Endothelial cell (in vitro differentiated cells): ENCODE measurements around the gene CALHM1. TPM values are rescaled to one million over a fixed set of nuclear protein-coding genes. Genes with fewer than 3 reads are reported as not detected.
A peak's percentile ranks its signal among the peaks of the same experiment; 100 is the strongest.

Source experiments
- DNase-seq: peaks from one replicate; pipeline ENCODE4 v3.0.0; 2021; ENCODE audit warnings: low spot score
- H3K27ac Mint-ChIP-seq: one replicate; pipeline ENCODE4 v1.8.0; 2021; ENCODE audit warnings: mixed read lengths, inconsistent platforms; ENCODE audit not compliant: unreplicated experiment
- H3K27me3 Mint-ChIP-seq: one replicate; pipeline ENCODE4 v1.8.0; 2021; ENCODE audit warnings: mild to moderate bottlenecking, moderate library complexity, mixed read lengths, inconsistent platforms; ENCODE audit not compliant: unreplicated experiment
- H3K36me3 Mint-ChIP-seq: one replicate; pipeline ENCODE4 v1.8.0; 2021; ENCODE audit warnings: mild to moderate bottlenecking, low read depth, mixed read lengths, inconsistent platforms; ENCODE audit not compliant: unreplicated experiment
- H3K4me1 Mint-ChIP-seq: one replicate; pipeline ENCODE4 v1.8.0; 2021; ENCODE audit warnings: mild to moderate bottlenecking, mixed read lengths, inconsistent platforms; ENCODE audit not compliant: unreplicated experiment
- H3K4me3 Mint-ChIP-seq: one replicate; pipeline ENCODE4 v1.8.0; 2021; ENCODE audit warnings: mild to moderate bottlenecking, mixed read lengths, inconsistent platforms; ENCODE audit not compliant: unreplicated experiment
- H3K9me3 Mint-ChIP-seq: one replicate; pipeline ENCODE4 v1.8.0; 2021; ENCODE audit warnings: mixed read lengths, inconsistent platforms; ENCODE audit not compliant: unreplicated experiment
- CTCF ChIP-seq: fragments of 200-600 bp; sonication (generic); IDR thresholded peaks from one replicate; pipeline ENCODE4 v1.5.0; 2021; ENCODE audit warnings: antibody characterized with exemption; ENCODE audit not compliant: unreplicated experiment
- total RNA-seq: library from RNA; stranded (reverse); fragmentation: NEBNext Ultra II Directional; extraction: Animal tissue kit (Norgen Biotek cat#: 25700); gene quantifications from one replicate; pipeline ENCODE4 v1.2.1, GENCODE V29; 2021; ENCODE audit not compliant: unreplicated experiment

CALHM1 gene
- total RNA-seq, 1 donor from 2014 or later = not detected

- Mint-ChIP-seq H3K4me1 (no peaks in the 10 kb centered on the region), H3K9me3 (no peaks in the 10 kb centered on the region), H3K4me3 (no peak overlapping the region), H3K36me3 (peaks cover 29% of the 10 kb centered on the region), H3K27ac (no peak overlapping the region), H3K27me3 (no peaks in the 10 kb centered on the region)
- DNase-seq = no peak
- TF ChIP-seq CTCF = no peak
Observed at GRCh38 chr10:103431902-103432301, 26.8 kb downstream of the CALHM1 start.

- no peaks in the 10 kb centered on the region for H3K9me3 Mint-ChIP-seq
- peaks cover 28% of the 10 kb centered on the region for H3K36me3 Mint-ChIP-seq
- DNase-seq = no peak
- H3K4me3 Mint-ChIP-seq = no peak overlapping the region
- no peak for TF ChIP-seq CTCF
- H3K27me3 Mint-ChIP-seq = peaks cover 2% of the 10 kb centered on the region
- no peaks in the 10 kb centered on the region for H3K4me1 Mint-ChIP-seq
- no peak overlapping the region for H3K27ac Mint-ChIP-seq
Observed at GRCh38 chr10:103429647-103430046, 29.1 kb downstream of the CALHM1 start.

- TF ChIP-seq CTCF = no peak
- Mint-ChIP-seq H3K9me3 (no peaks in the 10 kb centered on the region), H3K27me3 (peaks cover 2% of the 10 kb centered on the region), H3K36me3 (peaks cover 33% of the 10 kb centered on the region), H3K4me3 (no peak overlapping the region), H3K4me1 (no peaks in the 10 kb centered on the region), H3K27ac (no peak overlapping the region)
- no peak for DNase-seq
Observed at GRCh38 chr10:103428989-103429643, 29.6 kb downstream of the CALHM1 start.

GRCh38 chr10:103427866-103428265 is 30.8 kb downstream of the CALHM1 start:
- no peak overlapping the region for H3K4me3 Mint-ChIP-seq
- TF ChIP-seq CTCF = no peak

GRCh38 chr10:103423748-103424147 is 35.0 kb downstream of the CALHM1 start:
- peaks cover 44% of the 10 kb centered on the region for H3K36me3 Mint-ChIP-seq

More at GRCh38 chr10:103427866-103428265, 30.8 kb downstream of the CALHM1 start:
- no peak overlapping the region for H3K27ac Mint-ChIP-seq
- no peak for DNase-seq
- H3K9me3 Mint-ChIP-seq = no peaks in the 10 kb centered on the region
- peaks cover 39% of the 10 kb centered on the region for H3K36me3 Mint-ChIP-seq
- H3K4me1 Mint-ChIP-seq = no peaks in the 10 kb centered on the region
- H3K27me3 Mint-ChIP-seq = peaks cover 2% of the 10 kb centered on the region

More at GRCh38 chr10:103423748-103424147, 35.0 kb downstream of the CALHM1 start:
- Mint-ChIP-seq H3K27ac (no peak overlapping the region), H3K9me3 (no peaks in the 10 kb centered on the region), H3K4me1 (no peaks in the 10 kb centered on the region), H3K4me3 (peak overlapping the region; percentile 11), H3K27me3 (peaks cover 2% of the 10 kb centered on the region)
- no peak for TF ChIP-seq CTCF
- no peak for DNase-seq
